Fibroblast of the aortic adventitia (primary cell): ENCODE data around the gene NARF. TPM values are rescaled to one million over a fixed set of nuclear protein-coding genes. Genes with fewer than 3 reads are reported as not detected.
"Not testable (repeated sequence)": the region's sequence is repeated elsewhere in the genome, so short reads cannot be mapped to it uniquely, and the experiment has no call there.

ENCODE experiments used
- DNase-seq: peaks from one replicate; pipeline ENCODE4 v3.0.0-alpha.2; 2010; ENCODE audit warnings: low read depth
- H3K4me3 ChIP-seq: 2 replicates; pipeline ENCODE4 v1.5.1; 2011; ENCODE audit warnings: low read depth, mild to moderate bottlenecking, control low read depth, low read length, moderate library complexity
- total RNA-seq: library from RNA; depleted of rRNA; stranded (reverse); fragments of >200 nt; gene quantifications from 2 replicates; pipeline ENCODE4 v1.2.3, GENCODE V29; 2012; ENCODE audit warnings: low replicate concordance
- TF ChIP-seq, protein P1 (sequence below): IDR thresholded peaks from 2 replicates; pipeline ENCODE4 v1.5.1; 2011; ENCODE audit warnings: mild to moderate bottlenecking, low read length, control low read depth, inconsistent platforms; ENCODE audit not compliant: insufficient read depth

NARF gene
- total RNA-seq, 1 donor: 35.0 TPM

DNA sequence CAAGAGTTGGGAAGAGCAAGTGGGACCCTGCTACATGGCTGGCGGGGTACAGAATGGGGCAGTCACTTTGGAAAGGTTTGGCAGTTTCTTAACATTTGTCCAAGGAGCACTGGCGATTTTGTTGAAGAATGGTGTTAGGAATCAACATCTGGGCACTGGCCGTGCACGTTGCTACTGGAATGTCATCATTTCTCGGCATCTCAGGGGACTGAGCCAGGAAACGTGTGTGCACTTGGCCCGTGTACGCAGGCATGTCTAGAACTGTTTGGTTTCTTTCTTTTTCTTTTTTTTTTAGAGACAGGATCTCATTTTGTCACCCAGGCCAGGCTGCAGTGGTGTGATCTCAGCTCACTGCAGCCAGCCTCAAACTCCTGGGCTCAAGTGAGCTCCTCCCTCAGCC, 43.7 kb downstream of the NARF start:
- TF ChIP-seq, protein P1, sequence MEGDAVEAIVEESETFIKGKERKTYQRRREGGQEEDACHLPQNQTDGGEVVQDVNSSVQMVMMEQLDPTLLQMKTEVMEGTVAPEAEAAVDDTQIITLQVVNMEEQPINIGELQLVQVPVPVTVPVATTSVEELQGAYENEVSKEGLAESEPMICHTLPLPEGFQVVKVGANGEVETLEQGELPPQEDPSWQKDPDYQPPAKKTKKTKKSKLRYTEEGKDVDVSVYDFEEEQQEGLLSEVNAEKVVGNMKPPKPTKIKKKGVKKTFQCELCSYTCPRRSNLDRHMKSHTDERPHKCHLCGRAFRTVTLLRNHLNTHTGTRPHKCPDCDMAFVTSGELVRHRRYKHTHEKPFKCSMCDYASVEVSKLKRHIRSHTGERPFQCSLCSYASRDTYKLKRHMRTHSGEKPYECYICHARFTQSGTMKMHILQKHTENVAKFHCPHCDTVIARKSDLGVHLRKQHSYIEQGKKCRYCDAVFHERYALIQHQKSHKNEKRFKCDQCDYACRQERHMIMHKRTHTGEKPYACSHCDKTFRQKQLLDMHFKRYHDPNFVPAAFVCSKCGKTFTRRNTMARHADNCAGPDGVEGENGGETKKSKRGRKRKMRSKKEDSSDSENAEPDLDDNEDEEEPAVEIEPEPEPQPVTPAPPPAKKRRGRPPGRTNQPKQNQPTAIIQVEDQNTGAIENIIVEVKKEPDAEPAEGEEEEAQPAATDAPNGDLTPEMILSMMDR: no peak
- DNase-seq: peak; percentile 77

DNA sequence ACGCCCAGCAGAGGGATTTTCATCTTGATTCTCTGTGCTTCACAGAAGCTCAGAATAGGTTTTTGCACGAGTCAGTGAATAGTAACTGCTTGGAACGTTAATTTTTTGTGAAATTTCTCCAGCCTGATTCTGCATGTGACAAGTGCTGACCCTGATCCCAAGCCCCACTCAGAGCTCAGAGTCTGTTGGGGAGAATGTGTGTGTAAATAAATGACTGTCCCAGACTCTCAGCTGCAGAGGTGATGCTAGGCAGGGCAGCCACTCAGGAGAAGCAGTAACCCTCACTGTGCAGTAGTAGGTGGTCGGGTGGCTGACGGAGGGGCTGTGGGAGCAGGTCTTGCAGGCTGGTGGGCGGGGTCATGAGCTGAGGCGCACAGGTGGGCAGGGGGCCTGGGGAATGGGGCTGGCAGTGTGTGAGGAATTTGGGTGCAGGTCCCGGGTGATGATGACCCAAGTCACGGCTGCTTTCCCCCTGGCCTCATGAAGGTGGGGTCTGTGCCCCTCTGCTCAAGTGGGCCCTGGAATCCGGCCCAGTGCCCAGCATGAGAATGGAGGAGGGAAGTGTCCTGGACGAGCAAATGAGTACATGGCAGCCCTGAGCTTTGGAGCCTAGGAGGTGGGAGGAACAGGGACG, 44.7 kb downstream of the NARF start:
- TF ChIP-seq, protein P1: no peak
- no peak for DNase-seq
- no peak overlapping the region for H3K4me3 ChIP-seq

More for the DNA sequence above, 43.7 kb downstream of the NARF start:
- no peak overlapping the region for H3K4me3 ChIP-seq

DNA sequence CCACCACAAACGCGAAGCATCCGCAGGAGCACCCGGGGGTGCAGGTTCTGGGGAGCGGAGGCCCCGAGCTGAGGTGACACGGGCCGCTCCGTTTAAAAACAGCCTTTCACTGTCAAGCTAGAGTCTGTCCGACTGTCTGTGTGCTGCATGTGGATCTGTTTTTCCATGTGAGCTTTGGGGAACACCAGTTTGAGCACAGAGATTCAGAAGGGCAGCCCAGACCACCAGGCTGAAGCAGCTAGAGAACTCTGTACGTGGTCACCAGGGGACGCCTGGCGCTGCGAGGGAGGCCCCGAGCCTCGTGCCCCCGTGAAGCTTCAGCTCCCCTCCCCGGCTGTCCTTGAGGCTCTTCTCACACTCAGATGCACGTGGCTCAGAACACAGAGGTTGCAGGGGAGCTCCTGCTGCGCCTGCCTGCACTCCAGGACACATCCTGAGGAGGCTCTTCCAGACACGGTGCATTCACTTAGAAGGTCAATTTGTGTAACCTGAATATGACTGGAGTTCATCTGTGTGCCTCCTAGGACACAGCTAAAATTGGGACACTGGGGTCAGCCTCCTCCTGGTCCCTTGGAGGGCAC, 45.3 kb downstream of the NARF start:
- TF ChIP-seq, protein P1: no peak

DNA sequence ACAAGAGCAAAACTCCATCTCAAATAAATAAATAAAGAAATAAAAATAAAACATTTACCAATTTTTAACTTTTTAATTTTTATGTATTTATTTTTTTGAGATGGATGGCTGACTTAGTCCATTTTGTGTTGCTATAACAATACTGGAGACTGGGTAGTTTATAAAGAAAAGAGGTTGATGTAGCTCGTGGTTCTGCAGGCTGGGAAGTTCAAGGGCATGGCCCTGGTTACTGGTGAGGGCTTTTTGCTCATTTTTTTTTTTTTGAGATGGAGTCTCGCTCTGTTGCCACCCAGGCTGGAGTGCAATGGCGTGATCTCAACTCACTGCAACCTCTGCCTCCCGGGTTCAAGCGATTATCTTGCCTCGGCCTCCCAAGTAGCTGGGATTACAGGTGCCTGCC, 46.8 kb downstream of the NARF start:
- no peak for DNase-seq
- H3K4me3 ChIP-seq: no peak overlapping the region
- TF ChIP-seq, protein P1: no peak

More for the DNA sequence above, 45.3 kb downstream of the NARF start:
- H3K4me3 ChIP-seq: no peak overlapping the region
- DNase-seq: no peak

DNA sequence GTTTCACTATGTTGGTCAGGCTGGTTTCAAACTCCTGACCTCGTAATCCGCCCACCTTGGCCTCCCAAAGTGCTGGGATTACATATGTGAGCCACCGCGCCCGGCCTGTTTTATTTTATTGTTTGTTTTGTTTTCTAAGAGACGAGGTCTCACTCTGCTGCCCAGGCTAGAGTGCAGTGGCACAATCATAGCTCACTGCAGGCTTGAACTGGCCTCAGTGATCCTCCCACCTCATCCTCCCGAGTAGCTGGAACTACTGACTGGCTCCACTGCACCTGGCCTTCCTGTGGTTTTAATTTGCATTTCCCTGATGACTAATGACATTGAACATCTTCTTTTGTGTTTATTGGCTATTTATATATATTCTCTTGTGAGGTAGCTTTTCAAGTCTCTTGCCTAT, 47.9 kb downstream of the NARF start:
- H3K4me3 ChIP-seq, DNase-seq: not testable (repeated sequence)

DNA sequence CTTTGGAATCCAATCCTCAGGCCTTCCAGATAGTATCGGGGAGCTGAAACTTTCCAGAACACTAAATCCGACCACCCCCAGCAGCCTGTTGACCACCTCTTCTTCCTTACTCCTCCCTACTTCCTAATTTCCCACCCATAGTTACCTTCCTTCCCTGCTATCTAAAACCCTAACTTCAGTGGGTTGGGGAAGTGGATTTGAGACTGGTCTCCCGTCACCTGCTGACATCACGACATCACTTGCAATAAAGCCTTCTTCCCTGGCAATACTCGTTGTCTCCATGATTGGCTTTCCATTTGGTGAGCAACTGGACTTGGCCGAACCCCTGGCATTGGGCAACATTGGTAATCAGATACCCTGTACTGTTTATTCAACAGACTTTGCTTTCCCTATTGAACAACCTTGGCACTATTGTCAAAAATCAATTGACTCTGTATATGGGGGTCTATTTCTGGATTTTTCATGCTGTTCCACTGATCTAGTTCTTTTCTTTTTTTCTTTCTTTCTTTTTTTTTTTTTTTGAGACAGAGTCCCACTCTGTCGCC, 49.2 kb downstream of the NARF start:
- no peak overlapping the region for H3K4me3 ChIP-seq
- no peak for DNase-seq
- TF ChIP-seq, protein P1: no peak

DNA sequence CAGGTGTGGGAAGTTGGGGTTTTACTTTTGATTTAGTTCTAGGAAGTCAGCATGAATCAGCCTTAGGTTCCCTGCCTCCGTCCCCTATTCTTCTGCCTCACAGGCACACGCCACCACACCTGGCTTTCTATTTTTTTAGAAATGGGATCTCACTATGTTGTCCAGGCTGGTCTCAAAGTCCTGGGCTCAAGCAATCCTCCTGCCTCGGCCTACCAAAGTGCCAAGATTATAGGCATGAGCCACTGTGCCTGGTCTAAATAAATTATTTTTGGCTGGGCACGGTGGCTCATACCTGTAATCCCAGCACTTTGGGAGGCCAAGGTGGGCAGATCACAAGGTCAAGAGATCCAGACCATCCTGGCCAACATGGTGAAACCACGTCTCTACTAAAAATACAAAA, 53.1 kb downstream of the NARF start:
- H3K4me3 ChIP-seq: not testable (repeated sequence)

DNA sequence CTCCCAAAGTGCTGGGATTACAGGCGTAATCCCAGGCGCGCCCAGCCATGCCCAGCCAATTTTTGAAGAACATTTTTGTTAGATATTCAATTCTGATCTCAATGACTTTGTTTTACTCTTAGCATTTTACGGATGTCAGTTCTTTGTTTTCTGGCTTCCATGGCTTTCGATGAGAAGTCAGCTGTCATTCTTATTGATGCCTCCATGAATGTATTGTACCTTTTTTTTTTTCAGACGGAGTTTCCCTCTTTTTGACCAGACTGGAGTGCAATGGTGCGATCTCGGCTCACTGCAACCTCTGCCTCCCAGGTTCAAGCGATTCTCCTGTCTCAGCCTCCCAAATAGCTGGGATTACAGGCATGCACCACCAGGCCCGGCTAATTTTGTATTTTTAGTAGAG, 55.3 kb downstream of the NARF start:
- H3K4me3 ChIP-seq, DNase-seq: not testable (repeated sequence)

More for the DNA sequence above, 53.1 kb downstream of the NARF start:
- DNase-seq: not testable (repeated sequence)
